Brain microvascular endothelial cell (primary cell): ENCODE data around the gene A3GALT2.

Source experiments
- DNase-seq: peaks from one replicate; pipeline ENCODE4 v3.0.0-alpha.2; 2020
- H3K27ac ChIP-seq: fragments of 250-450 bp; sonication (Bioruptor Pico); 2 replicates; pipeline ENCODE4 v1.5.1; 2020; ENCODE audit warnings: mild to moderate bottlenecking, moderate library complexity
- H3K27me3 ChIP-seq: fragments of 250-450 bp; sonication (Bioruptor Pico); replicated peaks from 2 replicates; pipeline ENCODE4 v1.5.1; 2020; ENCODE audit warnings: mild to moderate bottlenecking
- H3K36me3 ChIP-seq: fragments of 250-450 bp; sonication (Bioruptor Pico); replicated peaks from 2 replicates; pipeline ENCODE4 v1.5.1; 2020; ENCODE audit warnings: mild to moderate bottlenecking
- H3K4me3 ChIP-seq: 2 replicates; pipeline ENCODE4 v1.5.1; 2011; ENCODE audit warnings: low read depth, mild to moderate bottlenecking, control low read depth, low read length, moderate library complexity
- in situ Hi-C: cut with HindIII; loops from 2 replicates; pipeline ENCODE4 v1.10.0; 2017; ENCODE audit warnings: low sequenced_read_pairs, low pct_ligation_motif_present
- TF ChIP-seq, protein P1 (sequence below): IDR thresholded peaks from 2 replicates; pipeline ENCODE4 v1.5.1; 2011; ENCODE audit warnings: low read depth, mild to moderate bottlenecking, moderate library complexity, low read length, control low read depth, inconsistent platforms; ENCODE audit errors: missing control alignments

Gene A3GALT2

DNA sequence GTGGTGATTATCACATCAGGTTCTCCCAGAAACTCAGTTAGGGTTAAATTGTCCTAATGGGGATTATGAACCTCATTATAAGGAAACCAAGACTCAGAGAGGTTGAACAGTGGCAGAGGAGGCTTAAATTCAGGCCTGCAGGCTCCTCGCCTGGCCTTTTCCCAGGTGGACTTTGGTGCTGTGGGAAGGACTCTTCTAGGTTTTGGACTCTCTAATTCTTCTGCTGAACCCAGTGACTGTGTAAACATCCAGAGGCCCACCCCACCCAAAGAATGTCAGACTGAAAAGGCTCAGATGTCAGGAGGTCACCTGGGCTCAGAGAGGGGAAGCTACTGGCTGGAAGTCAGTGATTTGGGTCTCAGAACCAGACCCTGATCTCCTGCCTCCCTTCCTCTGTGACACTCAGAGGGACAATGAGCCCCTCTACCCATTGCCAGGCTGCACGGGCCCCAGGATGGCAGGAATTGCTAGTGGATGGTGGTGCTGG, 62.1 kb downstream of the A3GALT2 start:
- in situ Hi-C loops = no loop called here
- TF ChIP-seq, protein P1, sequence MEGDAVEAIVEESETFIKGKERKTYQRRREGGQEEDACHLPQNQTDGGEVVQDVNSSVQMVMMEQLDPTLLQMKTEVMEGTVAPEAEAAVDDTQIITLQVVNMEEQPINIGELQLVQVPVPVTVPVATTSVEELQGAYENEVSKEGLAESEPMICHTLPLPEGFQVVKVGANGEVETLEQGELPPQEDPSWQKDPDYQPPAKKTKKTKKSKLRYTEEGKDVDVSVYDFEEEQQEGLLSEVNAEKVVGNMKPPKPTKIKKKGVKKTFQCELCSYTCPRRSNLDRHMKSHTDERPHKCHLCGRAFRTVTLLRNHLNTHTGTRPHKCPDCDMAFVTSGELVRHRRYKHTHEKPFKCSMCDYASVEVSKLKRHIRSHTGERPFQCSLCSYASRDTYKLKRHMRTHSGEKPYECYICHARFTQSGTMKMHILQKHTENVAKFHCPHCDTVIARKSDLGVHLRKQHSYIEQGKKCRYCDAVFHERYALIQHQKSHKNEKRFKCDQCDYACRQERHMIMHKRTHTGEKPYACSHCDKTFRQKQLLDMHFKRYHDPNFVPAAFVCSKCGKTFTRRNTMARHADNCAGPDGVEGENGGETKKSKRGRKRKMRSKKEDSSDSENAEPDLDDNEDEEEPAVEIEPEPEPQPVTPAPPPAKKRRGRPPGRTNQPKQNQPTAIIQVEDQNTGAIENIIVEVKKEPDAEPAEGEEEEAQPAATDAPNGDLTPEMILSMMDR = no peak

DNA sequence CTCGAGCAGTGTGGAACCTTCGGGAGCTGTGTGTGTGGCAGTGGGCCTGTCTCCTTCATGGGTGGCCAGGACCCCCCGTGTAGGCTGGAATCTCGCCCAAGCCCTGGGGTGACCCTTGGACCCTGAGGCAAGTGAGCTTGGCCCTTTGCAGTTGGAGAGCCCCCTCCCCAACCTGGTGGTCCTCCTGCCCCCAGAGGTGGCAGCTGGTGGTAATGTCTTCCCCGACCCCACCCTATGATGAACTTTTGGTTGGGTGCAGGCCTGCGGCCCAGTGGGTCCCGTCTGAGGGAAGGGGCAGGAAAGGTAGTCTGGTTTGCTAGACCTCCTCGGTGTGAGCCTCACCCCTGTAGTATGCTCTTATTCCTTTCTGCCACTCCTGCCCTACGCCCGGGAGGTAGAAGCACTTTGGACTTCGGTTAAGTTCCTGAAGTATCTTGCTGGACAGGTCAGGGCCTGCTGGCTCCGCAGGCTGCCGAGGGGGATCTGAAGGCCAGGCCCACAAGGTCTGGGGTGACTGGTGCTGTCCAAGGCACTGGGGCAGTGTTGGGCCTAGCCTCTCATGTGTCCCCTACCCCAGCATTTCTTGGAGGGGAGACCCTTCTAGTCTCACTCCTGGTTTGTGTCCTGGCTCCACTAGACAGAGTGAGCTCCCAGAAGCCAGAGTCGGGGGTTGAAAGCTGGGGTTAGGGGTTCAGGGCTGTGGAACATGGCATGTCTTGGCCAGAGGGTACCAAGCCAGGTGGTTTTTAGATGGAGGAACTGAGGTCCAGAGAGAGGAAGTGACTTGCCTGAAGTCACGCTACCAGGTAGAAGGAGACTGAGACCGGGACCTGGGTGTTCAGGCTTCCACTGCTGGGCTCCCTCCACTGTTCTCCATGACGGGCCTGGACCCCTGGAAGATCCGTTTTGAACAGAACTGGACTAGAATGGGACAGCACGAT, 62.9 kb downstream of the A3GALT2 start:
- TF ChIP-seq, protein P1 = no peak
- Histone ChIP-seq H3K27me3 (no peaks in the 10 kb centered on the region), H3K27ac (peak overlapping the region; percentile 86), H3K4me3 (peak overlapping the region; percentile 70), H3K36me3 (no peaks in the 10 kb centered on the region)
- in situ Hi-C loops = no loop called here
- DNase-seq = no peak

More for the DNA sequence above, 62.1 kb downstream of the A3GALT2 start:
- Histone ChIP-seq H3K4me3 (no peak overlapping the region), H3K27ac (no peak overlapping the region), H3K27me3 (no peaks in the 10 kb centered on the region), H3K36me3 (no peaks in the 10 kb centered on the region)
- DNase-seq = no peak

DNA sequence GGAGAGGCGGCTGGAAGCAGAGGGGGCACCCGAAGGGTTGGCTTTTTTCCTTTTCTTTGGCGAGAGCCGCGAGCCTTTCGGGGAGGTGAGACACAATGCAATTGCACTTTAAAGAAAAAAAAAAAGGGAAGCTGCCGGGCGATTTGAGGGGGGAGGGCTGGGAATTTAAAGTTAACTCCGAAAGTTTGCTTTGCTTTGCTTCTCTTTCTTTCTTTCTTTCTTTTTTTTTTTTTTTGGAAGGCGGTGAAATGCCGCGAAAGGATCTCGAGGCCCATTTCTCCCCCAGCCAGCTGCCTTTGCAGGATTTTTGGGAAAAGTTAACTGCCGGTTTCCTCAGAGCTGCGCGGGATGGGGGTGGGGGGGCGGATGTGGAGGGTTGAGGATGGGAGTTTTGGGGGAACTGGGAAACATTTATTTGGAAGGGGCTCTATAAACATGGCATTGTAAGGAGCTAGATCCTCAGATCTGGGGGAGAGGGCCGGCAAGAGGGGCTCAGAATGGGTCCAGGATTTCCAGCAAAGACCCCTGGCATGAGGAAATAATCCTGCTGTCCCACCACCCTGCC, 63.6 kb downstream of the A3GALT2 start:
- Histone ChIP-seq H3K4me3 (peak overlapping the region; percentile 70), H3K27me3 (no peaks in the 10 kb centered on the region), H3K36me3 (no peaks in the 10 kb centered on the region), H3K27ac (peak overlapping the region; percentile 86)
- TF ChIP-seq, protein P1 = no peak
- in situ Hi-C loops = no loop called here
- no peak for DNase-seq
